Stimulated activated CD8-positive, alpha-beta memory T cell treated with anti-CD3 and anti-CD28 coated beads, Interleukin-15, amount 100 ng/mL, for 48 hours (primary cell): Measurements from ENCODE around the gene NEXN.
"Not testable (repeated sequence)": the region's sequence is repeated elsewhere in the genome, so short reads cannot be mapped to it uniquely, and the experiment has no call there.

Experiments used
- DNase-seq, 2 donors: peaks; one replicate each; pipeline ENCODE4 v3.0.0-alpha.2; 2020; ENCODE audit warnings: low read depth in 2 of 2

The NEXN gene

GRCh38 chr1:77906019-77906545 is 17.7 kb downstream of the NEXN start:
- DNase-seq, result no peak

GRCh38 chr1:77906624-77907023 is 18.2 kb downstream of the NEXN start:
- DNase-seq, result no peak

- DNase-seq, result no peak
Measured at GRCh38 chr1:77910116-77910515, 21.7 kb downstream of the NEXN start.

GRCh38 chr1:77918918-77919317 is 30.5 kb downstream of the NEXN start:
- DNase-seq, result not testable (repeated sequence)

- no peak for DNase-seq
Measured at GRCh38 chr1:77925518-77925917, 37.1 kb downstream of the NEXN start.

- DNase-seq, result no peak
Measured at GRCh38 chr1:77925956-77926355, 37.5 kb downstream of the NEXN start.

GRCh38 chr1:77926561-77927357 is 38.3 kb downstream of the NEXN start:
- DNase-seq, result no peak

GRCh38 chr1:77927414-77927813 is 39.0 kb downstream of the NEXN start:
- DNase-seq, result no peak

GRCh38 chr1:77929806-77930205 is 41.4 kb downstream of the NEXN start:
- no peak for DNase-seq

- DNase-seq, result no peak
Measured at GRCh38 chr1:77938651-77939050, 50.2 kb downstream of the NEXN start.

- no peak for DNase-seq
Measured at GRCh38 chr1:77940921-77941570, 52.6 kb downstream of the NEXN start.

- no peak for DNase-seq
Measured at GRCh38 chr1:77942400-77943140, 54.1 kb downstream of the NEXN start.

- no peak for DNase-seq
Measured at GRCh38 chr1:77945345-77945744, 56.9 kb downstream of the NEXN start.

- DNase-seq, result no peak
Measured at GRCh38 chr1:77948841-77949424, 60.5 kb downstream of the NEXN start.

GRCh38 chr1:77950873-77951272 is 62.4 kb downstream of the NEXN start:
- no peak for DNase-seq

GRCh38 chr1:77951328-77951727 is 62.9 kb downstream of the NEXN start:
- no peak for DNase-seq

GRCh38 chr1:77953907-77954306 is 65.5 kb downstream of the NEXN start:
- no peak for DNase-seq

- DNase-seq, result no peak
Measured at GRCh38 chr1:77954521-77954920, 66.1 kb downstream of the NEXN start.

GRCh38 chr1:77955709-77956108 is 67.3 kb downstream of the NEXN start:
- DNase-seq, result no peak

- DNase-seq, result no peak
Measured at GRCh38 chr1:77956464-77956863, 68.0 kb downstream of the NEXN start.

- no peak for DNase-seq
Measured at GRCh38 chr1:77958391-77958790, 70.0 kb downstream of the NEXN start.

GRCh38 chr1:77958850-77959249 is 70.4 kb downstream of the NEXN start:
- no peak for DNase-seq
